OCI-LY3 (cell line): ENCODE results near the gene PRODH2.

Experiments used
- EZH2phosphoT487 ChIP-seq: fragments of 200-600 bp; shearing (Covaris generic); IDR thresholded peaks from 2 replicates; pipeline ENCODE4 v1.6.1; 2018; ENCODE audit warnings: antibody characterized with exemption, mixed run types, low read depth
- TF ChIP-seq, protein P1 (sequence below): fragments of 200-600, 300-600 bp; sonication (generic); IDR thresholded peaks from 2 replicates; pipeline ENCODE4 v1.5.1; 2014; ENCODE audit warnings: antibody characterized with exemption, low read length, low read depth

GRCh38 chr19:35764432-35765315, 48.0 kb downstream of the PRODH2 start:
- TF ChIP-seq, protein P1, sequence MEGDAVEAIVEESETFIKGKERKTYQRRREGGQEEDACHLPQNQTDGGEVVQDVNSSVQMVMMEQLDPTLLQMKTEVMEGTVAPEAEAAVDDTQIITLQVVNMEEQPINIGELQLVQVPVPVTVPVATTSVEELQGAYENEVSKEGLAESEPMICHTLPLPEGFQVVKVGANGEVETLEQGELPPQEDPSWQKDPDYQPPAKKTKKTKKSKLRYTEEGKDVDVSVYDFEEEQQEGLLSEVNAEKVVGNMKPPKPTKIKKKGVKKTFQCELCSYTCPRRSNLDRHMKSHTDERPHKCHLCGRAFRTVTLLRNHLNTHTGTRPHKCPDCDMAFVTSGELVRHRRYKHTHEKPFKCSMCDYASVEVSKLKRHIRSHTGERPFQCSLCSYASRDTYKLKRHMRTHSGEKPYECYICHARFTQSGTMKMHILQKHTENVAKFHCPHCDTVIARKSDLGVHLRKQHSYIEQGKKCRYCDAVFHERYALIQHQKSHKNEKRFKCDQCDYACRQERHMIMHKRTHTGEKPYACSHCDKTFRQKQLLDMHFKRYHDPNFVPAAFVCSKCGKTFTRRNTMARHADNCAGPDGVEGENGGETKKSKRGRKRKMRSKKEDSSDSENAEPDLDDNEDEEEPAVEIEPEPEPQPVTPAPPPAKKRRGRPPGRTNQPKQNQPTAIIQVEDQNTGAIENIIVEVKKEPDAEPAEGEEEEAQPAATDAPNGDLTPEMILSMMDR = no peak
- TF ChIP-seq EZH2phosphoT487 = no peak
